ENCODE data around the gene FAM53B.

GRCh38 chr10:124615259-124615658 is 128.9 kb downstream of the FAM53B start:
- TF ChIP-seq CTCF (conservative IDR thresholded peaks at IDR 0.05) (no peak), EZH2 (IDR thresholded peaks at IDR 0.05; ENCODE audit: low read depth) (no peak)
